ENCODE data around the gene PRKD2. TPM values are rescaled to one million over a fixed set of nuclear protein-coding genes. Genes with fewer than 3 reads are reported as not detected.

The PRKD2 gene
- total and polyA plus RNA-seq, 2 of the 8 experiments (the other 6 are each of a cell fraction or from before 2014, with no cell fraction given) = 24.4 to 63.8 TPM

DNA sequence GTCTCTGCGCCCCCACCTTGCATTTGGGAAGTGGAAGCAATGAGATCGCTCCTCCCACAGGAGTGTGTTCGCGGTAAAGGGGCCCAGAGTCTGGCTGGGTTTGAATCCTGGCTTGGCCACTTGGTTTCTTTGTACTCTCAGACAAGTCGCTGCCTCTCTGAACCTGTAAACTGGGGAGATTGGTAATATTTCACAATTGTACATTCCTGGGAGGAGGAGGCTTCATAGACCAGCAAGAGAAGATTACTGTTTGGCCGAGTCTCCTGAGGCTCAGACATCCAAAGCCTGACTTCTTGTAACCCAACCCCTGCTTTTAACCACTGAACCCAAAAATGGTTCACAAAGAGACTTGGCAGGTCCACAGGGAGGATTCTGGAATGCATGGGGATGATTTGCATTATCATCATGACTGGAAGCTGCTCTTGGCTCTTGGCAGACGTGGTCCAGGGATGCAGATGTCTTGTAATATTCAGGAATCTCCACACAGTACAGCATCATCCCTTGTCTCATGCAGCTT is 43.0 kb upstream of the PRKD2 start (continued):
- TF ChIP-seq CHD7 (IDR thresholded peaks at IDR 0.05; ENCODE audit: insufficient replicate concordance, low read length) (no peak), YY1 (IDR thresholded peaks at IDR 0.05; ENCODE audit: low read depth, low read length) (no peak), TEAD4 (IDR thresholded peaks at IDR 0.05; ENCODE audit: low read depth, low read length) (no peak), NRF1 (IDR thresholded peaks at IDR 0.05; ENCODE audit: low read depth, low read length) (no peak), RXRA (IDR thresholded peaks at IDR 0.05; ENCODE audit: insufficient read depth, low read depth, low read length) (no peak), PHF8 (conservative IDR thresholded peaks at IDR 0.05; ENCODE audit: low read depth, low read length) (no peak), TBP (IDR thresholded peaks at IDR 0.05; ENCODE audit: low read depth, low read length) (no peak), SUZ12 (IDR thresholded peaks at IDR 0.05; ENCODE audit: low read length) (no peak), ATF2 (IDR thresholded peaks at IDR 0.05; ENCODE audit: low read length) (no peak), SAP30 (IDR thresholded peaks at IDR 0.05; ENCODE audit: insufficient read depth, insufficient replicate concordance, low read length) (no peak)

All from H1 (cell line).